GM12878 (cell line): Measurements from ENCODE around the gene TAS2R42. TPM values are rescaled to one million over a fixed set of nuclear protein-coding genes. Genes with fewer than 3 reads are reported as not detected.

Experiments
- ATAC-seq: fragments of 200-7000 bp; cut with Tn5 transposase; 3 replicates; pipeline ENCODE4 v1.9.1; 2020; ENCODE audit warnings: mild to moderate bottlenecking, moderate library complexity
- BruUV-seq: library from RNA; stranded (reverse); fragments of 400-500 nt; replicated peaks from 2 replicates; lab custom pipeline; 2021; lab: Mats Ljungman, UMichigan
- CTCF ChIA-PET: fragments of 300-600 bp; sonication (Branson Sonifier 250); formaldehyde crosslinking; extraction: SDS; loops from one replicate; lab custom pipeline; 2021; ENCODE audit warnings: inconsistent platforms; lab: Yijun Ruan, JAX
- POLR2A ChIA-PET: fragments of 350-600 bp; formaldehyde crosslinking; extraction: SDS; loops from one replicate; lab custom pipeline; 2021; ENCODE audit warnings: inconsistent platforms; lab: Charles Lee
- RAD21 ChIA-PET: fragments of 300-600 bp; sonication (Branson Sonifier 250); formaldehyde crosslinking; loops from one replicate; lab custom pipeline; 2023; ENCODE audit warnings: antibody characterized with exemption; ENCODE audit not compliant: unreplicated experiment; lab: Charles Lee
- SMC1A ChIA-PET: fragments of 300-600 bp; sonication (Branson Sonifier 250); formaldehyde crosslinking; loops from one replicate; lab custom pipeline; 2023; ENCODE audit not compliant: unreplicated experiment, uncharacterized antibody; lab: Charles Lee
- DNase-seq: peaks from one replicate; pipeline ENCODE4 v3.0.0-alpha.2; 2011; ENCODE audit warnings: low read depth, low spot score
- FAIRE-seq: peaks from 3 replicates; lab custom pipeline; 2011; peaks lifted over from hg19 to GRCh38; lab: Jason Lieb, UNC
- H2AFZ ChIP-seq: 2 replicates; pipeline ENCODE4 v1.6.0; 2011; ENCODE audit warnings: low read depth, low read length, control low read depth; ENCODE audit not compliant: control insufficient read depth
- H3K27ac ChIP-seq: 2 replicates; pipeline ENCODE4 v1.5.1; 2011; ENCODE audit warnings: control low read depth; ENCODE audit not compliant: control insufficient read depth, insufficient read depth
- H3K27me3 ChIP-seq, 2 experiments: replicated peaks in 1 of 2; 2 replicates each; pipeline versions ENCODE4 v1.6.0 to v1.6.1; 2011; ENCODE audit warnings: low read length in 1 of 2; ENCODE audit not compliant: control insufficient read depth in 2 of 2, insufficient read depth in 2 of 2
- H3K36me3 ChIP-seq, 2 experiments: 2 replicates each; pipeline ENCODE4 v1.5.1; 2011; ENCODE audit warnings: low read length in 1 of 2; ENCODE audit not compliant: control insufficient read depth in 2 of 2, insufficient read depth in 2 of 2
- H3K4me1 ChIP-seq: 2 replicates; pipeline ENCODE4 v1.6.1; 2011; ENCODE audit warnings: mild to moderate bottlenecking, low read length, moderate library complexity, mixed read lengths; ENCODE audit not compliant: control insufficient read depth, insufficient read depth
- H3K4me2 ChIP-seq: 2 replicates; pipeline ENCODE4 v1.6.0; 2011; ENCODE audit warnings: control low read depth; ENCODE audit not compliant: control insufficient read depth, insufficient read depth
- H3K4me3 ChIP-seq: fragments of 200-600 bp; sonication (generic); 2 replicates; pipeline ENCODE4 v1.5.1; 2016
- H3K79me2 ChIP-seq: 2 replicates; pipeline ENCODE4 v1.6.0; 2011; ENCODE audit warnings: low read length; ENCODE audit not compliant: control insufficient read depth, insufficient read depth
- H3K9ac ChIP-seq: 2 replicates; pipeline ENCODE4 v1.8.0; 2011; ENCODE audit warnings: low read length, control low read depth, mixed read lengths; ENCODE audit not compliant: control insufficient read depth, insufficient read depth
- H3K9me3 ChIP-seq: replicated peaks from 3 replicates; pipeline ENCODE4 v1.5.1; 2011; ENCODE audit warnings: mild to moderate bottlenecking, low read length; ENCODE audit not compliant: control insufficient read depth, insufficient read depth
- H4K20me1 ChIP-seq: 2 replicates; pipeline ENCODE4 v1.6.0; 2011; ENCODE audit not compliant: control insufficient read depth, insufficient read depth
- DPF2 ChIP-seq: fragments of 450-650 bp; IDR thresholded peaks from 2 replicates; pipeline ENCODE4 v1.6.1; 2017; ENCODE audit warnings: mild to moderate bottlenecking
- EED ChIP-seq: sonication (generic); IDR thresholded peaks from 2 replicates; pipeline ENCODE4 v1.6.1; 2016; ENCODE audit warnings: antibody characterized with exemption, low read depth
- KDM1A ChIP-seq: fragments of 200-600 bp; sonication (generic); IDR thresholded peaks from 2 replicates; pipeline ENCODE4 v1.6.1; 2016; ENCODE audit warnings: borderline replicate concordance
- POLR2AphosphoS5 ChIP-seq: IDR thresholded peaks from 2 replicates; pipeline ENCODE4 v1.6.1; 2011; ENCODE audit warnings: mild to moderate bottlenecking, low read length, inconsistent platforms
- RFX5 ChIP-seq: IDR thresholded peaks from 2 replicates; pipeline ENCODE4 v1.6.1; 2011; ENCODE audit warnings: low read depth, low read length, improper control_type of control experiment
- SIX5 ChIP-seq: IDR thresholded peaks from 2 replicates; pipeline ENCODE4 v1.6.1; 2011; ENCODE audit warnings: mild to moderate bottlenecking, low read depth, low read length, moderate library complexity; ENCODE audit not compliant: severe bottlenecking
- STAT1 ChIP-seq: fragments of 450-650 bp; conservative IDR thresholded peaks from 2 replicates; pipeline ENCODE4 v1.6.1; 2014; ENCODE audit warnings: antibody characterized with exemption, mild to moderate bottlenecking
- WGBS: methylation state at CpG from one replicate; pipeline ENCODE4 v1.1.6; 2016; ENCODE audit warnings: low lambda C conversion rate; ENCODE audit not compliant: insufficient replicate concordance, insufficient coverage; ENCODE audit errors: missing lambda C conversion rate; 5-methylcytosine and 5-hydroxymethylcytosine counted together
- in situ Hi-C: fragments of 300-500 bp; cut with MboI; formaldehyde crosslinking; loops from 9 replicates; pipeline ENCODE4 v1.14.3; 2018; ENCODE audit warnings: mixed read lengths
- intact Hi-C: fragments of 100-400 bp; cut with micrococcal nuclease; formaldehyde crosslinking; loops from one replicate; pipeline ENCODE4 v1.14.2; 2022; ENCODE audit not compliant: unreplicated experiment
- polyA plus RNA-seq, 11 experiments: library from polyadenylated mRNA; depleted of rRNA in 4 of 11; unstranded in 6 of 11; stranded (reverse) in 5 of 11; fragments of >200 nt; fragmentation: Nextera tagmentation in 4 of 11; fragmentation: Illumina TruSeq in 1 of 11; extraction: Ambion mirVana in 4 of 11; extraction: Trizol in 1 of 11; gene quantifications; 1 replicate in 1 of 11; 2 replicates in 10 of 11; pipeline versions ENCODE4 v1.2.1 to v1.2.3, GENCODE V29; 2011 to 2016; ENCODE audit warnings: inconsistent platforms in 2 of 11, missing spikeins in 2 of 11, low read depth in 1 of 11
- total RNA-seq, 4 experiments: library from RNA; depleted of rRNA in 3 of 4; stranded (reverse); fragments of >200 nt in 3 of 4; fragmentation: Illumina TruSeq in 1 of 4; extraction: Trizol in 1 of 4; gene quantifications; 2 replicates each; pipeline versions ENCODE4 v1.2.1 to v1.2.3, GENCODE V29; 2013 to 2021
- TF ChIP-seq, protein P1 (sequence below): IDR thresholded peaks from 2 replicates; pipeline ENCODE4 v1.6.1; 2012; ENCODE audit warnings: improper control_type of control experiment, low read depth, low read length; ENCODE audit not compliant: insufficient replicate concordance

The TAS2R42 gene
- total and polyA plus RNA-seq, 10 of the 15 experiments (the other 5 are each of a cell fraction or from before 2014, with no cell fraction given): not detected

DNA sequence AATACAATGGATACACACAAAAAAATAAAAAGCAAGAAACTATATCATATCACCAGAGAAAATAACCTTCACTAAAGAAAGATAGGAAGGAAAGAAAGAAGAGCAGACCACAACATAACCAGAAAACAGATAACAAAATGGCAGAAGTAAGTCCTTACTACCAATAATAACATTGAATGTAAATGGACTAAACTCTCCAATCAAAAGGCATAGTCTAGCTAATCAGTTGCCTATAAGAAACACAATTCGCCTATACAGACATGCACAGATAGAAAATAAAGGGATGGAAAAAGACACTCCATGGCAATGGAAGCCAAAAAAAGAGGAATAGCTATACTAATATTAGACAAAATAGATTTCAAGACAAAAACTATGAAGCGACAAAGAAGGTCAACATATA is 43.4 kb downstream of the TAS2R42 start:
- H2AFZ ChIP-seq: no peak overlapping the region
- peaks cover 3% of the 10 kb centered on the region for H3K79me2 ChIP-seq
- SMC1A ChIA-PET: interaction anchor here (0.7 kb wide), 1 partner anchor 28 kb away, joined by 3 read pairs; the partner anchor contains the start of gene SMIM10L1
- CTCF ChIA-PET: interaction anchor here (1.0 kb wide), 1 partner anchor 40 kb away, joined by 3 read pairs; no protein-coding TSS in a partner anchor
- in situ Hi-C loops: no loop called here
- BruUV-seq: no TSS peak
- ATAC-seq (no peak), FAIRE-seq (no peak), DNase-seq (no peak)
- H3K4me1 ChIP-seq: no peaks in the 10 kb centered on the region
- no peak overlapping the region for H3K4me3 ChIP-seq
- POLR2A ChIA-PET: no interaction called here
- H4K20me1 ChIP-seq: no peaks in the 10 kb centered on the region
- WGBS: 77% methylated on average over 2 of the region's 2 CpGs
- no peaks in the 10 kb centered on the region for H3K36me3 ChIP-seq
- RAD21 ChIA-PET: no interaction called here
- H3K4me2 ChIP-seq: no peak overlapping the region
- intact Hi-C loops: no loop called here
- H3K27ac ChIP-seq: no peak overlapping the region
- TF ChIP-seq KDM1A (no peak), EED (no peak), POLR2AphosphoS5 (no peak), RFX5 (no peak), SIX5 (no peak), DPF2 (no peak), STAT1 (no peak)
- TF ChIP-seq, protein P1, sequence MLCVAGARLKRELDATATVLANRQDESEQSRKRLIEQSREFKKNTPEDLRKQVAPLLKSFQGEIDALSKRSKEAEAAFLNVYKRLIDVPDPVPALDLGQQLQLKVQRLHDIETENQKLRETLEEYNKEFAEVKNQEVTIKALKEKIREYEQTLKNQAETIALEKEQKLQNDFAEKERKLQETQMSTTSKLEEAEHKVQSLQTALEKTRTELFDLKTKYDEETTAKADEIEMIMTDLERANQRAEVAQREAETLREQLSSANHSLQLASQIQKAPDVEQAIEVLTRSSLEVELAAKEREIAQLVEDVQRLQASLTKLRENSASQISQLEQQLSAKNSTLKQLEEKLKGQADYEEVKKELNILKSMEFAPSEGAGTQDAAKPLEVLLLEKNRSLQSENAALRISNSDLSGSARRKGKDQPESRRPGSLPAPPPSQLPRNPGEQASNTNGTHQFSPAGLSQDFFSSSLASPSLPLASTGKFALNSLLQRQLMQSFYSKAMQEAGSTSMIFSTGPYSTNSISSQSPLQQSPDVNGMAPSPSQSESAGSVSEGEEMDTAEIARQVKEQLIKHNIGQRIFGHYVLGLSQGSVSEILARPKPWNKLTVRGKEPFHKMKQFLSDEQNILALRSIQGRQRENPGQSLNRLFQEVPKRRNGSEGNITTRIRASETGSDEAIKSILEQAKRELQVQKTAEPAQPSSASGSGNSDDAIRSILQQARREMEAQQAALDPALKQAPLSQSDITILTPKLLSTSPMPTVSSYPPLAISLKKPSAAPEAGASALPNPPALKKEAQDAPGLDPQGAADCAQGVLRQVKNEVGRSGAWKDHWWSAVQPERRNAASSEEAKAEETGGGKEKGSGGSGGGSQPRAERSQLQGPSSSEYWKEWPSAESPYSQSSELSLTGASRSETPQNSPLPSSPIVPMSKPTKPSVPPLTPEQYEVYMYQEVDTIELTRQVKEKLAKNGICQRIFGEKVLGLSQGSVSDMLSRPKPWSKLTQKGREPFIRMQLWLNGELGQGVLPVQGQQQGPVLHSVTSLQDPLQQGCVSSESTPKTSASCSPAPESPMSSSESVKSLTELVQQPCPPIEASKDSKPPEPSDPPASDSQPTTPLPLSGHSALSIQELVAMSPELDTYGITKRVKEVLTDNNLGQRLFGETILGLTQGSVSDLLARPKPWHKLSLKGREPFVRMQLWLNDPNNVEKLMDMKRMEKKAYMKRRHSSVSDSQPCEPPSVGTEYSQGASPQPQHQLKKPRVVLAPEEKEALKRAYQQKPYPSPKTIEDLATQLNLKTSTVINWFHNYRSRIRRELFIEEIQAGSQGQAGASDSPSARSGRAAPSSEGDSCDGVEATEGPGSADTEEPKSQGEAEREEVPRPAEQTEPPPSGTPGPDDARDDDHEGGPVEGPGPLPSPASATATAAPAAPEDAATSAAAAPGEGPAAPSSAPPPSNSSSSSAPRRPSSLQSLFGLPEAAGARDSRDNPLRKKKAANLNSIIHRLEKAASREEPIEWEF: no peak
- TF ChIP-seq, all 136 proteins: peak for 0
- Histone ChIP-seq H3K9ac (no peak overlapping the region), H3K9me3 (peaks cover 3% of the 10 kb centered on the region; the same call in 2 of the 3 replicates), H3K27me3 (no peaks in the 10 kb centered on the region)
